CD4-positive, alpha-beta T cell treated with Interleukin-4 for 4 hours (primary cell): ENCODE results near the gene SH3RF3.

Experiments used
- DNase-seq: peaks from one replicate; pipeline ENCODE4 v3.0.0-alpha.2; 2020

The SH3RF3 gene

DNA sequence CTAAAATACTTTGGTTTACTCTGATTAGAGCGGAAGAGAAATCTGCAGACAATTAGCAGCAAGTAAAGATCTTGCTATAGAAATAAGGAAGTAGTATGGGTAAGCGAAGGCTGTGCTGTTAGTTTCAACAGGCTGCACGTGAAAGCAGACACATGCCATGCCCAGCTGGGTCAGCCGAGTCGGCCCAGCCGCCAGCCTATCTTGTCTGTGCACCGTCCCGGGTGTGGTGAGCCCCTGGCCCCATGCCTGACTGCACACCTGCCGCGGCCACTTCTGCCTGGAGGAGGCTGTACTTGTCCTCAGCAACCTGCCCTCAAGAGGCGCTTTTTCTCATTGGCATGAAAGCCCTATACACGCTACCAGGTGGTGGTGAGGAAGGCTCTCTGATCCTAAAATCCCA is 299.3 kb downstream of the SH3RF3 start:
- no peak for DNase-seq

DNA sequence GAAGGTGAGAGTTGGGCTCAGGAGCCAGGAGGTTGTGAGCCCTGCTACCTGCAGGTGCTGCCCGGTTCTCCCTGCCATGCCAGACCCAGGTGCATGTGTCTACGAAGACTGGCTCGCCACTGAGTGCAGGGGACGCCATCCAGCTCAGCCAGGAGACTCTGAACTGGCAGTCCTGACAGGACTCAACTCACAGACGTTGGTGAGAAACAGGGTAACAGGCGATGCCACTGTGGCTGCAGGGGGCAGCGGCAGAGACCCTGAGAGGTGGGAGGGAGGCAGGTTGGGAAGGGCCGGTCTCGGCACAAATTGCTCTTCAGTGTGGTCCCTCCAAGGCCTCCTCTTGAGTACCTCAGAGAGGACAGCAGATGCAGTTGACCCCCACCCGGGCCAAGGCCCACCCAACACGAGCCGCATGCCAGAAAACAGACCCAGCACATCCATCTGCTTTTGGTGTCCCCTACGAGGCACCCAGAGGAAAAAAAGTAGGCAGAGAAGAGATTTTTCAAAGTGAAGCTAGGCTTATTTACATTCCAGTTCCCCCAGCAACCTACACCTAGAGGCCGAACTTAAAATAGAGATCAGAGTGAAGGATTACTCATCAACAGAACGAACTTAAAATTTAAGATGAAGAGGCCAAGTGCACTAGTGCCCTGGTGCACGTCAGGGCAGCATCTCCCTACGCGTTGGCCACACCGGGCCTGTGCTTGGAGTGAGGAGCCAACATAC is 300.0 kb downstream of the SH3RF3 start:
- no peak for DNase-seq

DNA sequence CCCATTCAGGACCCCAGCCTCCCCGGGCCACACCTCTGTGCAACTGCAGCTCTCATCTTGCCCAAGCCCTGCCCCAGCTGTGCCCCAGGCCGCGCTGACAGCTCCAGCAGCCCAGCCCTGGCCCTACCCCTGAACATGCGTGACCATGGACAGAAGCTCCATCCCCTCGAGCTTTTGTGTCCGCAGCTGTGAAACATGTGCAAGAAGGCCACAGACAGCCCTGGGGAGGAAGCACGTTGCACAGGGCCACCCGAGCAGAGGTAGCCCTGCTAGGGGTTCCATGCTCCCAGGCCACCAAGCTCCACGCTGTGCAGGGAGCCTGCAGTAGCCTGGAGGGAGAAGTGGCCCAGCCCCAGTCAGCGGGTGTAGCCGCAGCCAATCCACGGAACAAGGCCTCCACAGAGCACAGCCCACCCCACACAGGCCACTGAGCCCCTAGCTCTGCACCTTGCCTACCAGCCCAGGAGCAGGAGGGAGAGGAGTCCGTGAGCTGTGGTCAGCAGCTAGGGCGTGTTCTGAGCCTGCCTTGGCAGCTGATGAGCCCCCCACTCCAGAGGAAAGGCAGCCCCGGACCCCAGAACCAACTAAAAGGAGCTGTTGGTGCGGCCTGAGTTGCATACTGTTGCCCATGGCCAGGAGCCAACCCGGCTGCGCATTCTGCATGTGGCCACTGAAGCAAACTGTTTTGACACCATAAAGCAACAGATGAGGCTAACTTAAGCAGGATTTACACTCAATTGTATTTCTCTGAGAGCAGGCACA is 300.7 kb downstream of the SH3RF3 start:
- DNase-seq, result no peak

DNA sequence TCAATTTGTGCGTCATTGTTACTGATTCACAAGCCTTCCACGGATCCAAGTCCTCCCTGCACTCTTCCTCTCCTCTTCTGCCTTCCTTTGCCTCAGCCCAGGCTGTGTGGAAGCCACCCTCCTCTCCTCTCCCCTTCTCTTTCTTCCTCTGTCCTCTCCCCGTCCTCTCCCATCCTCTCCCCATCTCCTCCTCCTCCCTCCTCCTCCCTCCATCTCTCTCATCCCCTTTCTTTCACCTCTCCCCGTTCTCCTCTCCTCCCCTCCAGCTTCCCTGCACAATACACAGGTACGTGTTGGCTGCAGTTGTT is 301.3 kb downstream of the SH3RF3 start:
- no peak for DNase-seq

DNA sequence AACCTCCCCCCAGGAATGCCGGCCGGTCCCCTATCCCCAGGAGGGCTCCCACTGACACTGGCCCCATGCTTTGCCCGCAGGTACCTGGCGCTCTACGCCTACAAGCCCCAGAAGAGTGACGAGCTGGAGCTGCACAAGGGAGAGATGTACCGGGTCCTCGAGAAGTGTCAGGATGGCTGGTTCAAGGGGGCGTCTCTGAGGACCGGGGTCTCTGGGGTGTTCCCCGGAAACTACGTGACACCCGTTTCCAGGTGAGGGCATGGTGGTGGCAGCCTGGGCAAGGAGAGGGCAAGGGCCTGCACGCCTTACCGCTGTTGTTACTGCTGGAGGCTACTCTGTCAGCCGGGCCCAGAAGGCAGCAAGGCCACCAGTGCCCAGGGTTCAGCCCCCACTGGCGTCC is 303.4 kb downstream of the SH3RF3 start:
- DNase-seq, result no peak

DNA sequence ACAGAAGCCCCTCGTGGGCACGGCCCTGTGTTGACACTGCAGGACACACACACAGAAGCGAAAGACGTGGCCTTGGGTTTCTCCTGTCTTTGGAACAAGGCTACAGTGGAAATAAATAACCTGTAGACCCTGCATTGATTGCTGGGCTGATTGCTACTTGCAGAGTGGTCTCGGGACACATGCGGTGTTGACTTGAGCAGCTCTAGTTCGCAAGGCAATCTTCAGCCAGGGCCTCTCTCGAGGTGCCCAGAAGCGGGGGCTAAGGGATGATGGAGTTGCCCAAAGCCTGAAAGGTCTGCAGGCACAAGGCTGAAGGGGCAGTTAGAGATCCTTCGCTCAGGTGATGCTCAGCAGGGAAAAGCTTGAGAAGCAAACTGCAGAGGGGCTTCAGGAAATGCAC is 304.5 kb downstream of the SH3RF3 start:
- no peak for DNase-seq

DNA sequence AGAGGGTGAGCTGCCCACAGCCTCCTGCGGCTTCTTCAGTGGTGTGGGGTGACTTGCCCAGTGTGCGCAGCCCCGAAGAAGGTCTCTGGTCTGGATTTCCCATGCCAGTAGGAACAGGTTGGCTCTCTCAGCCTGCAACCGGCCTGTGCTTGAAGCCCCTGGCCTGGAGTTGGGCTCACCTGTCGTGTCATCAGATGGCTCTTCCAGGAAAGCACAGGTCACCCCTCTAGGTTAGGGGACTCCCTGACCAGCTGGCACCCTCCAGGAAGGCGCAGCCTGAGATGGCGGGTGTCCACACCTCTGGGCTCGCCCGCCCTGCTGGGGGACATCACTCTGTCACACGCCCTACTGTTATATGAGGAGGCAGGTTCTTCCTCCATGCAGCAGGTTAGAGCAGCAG is 304.9 kb downstream of the SH3RF3 start:
- no peak for DNase-seq

DNA sequence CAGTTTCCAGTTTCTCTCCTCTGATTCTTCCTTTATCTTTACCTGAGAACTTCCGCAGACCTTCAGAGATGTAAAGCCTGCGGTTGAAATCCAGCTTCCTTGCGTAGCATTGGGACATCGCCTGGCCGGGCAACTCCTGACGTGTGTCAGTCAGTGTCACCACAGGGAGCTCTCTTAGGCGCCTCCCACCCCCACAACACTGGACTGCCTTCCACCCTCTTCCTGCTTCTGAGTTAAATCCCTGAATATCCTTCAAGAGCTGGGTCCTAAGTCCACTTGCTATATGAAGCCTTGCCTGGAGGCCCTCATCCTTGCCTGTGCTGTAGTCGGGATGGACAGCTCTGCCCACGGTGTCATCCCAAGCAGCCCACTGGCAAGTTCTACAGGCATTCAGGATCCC is 305.3 kb downstream of the SH3RF3 start:
- no peak for DNase-seq

DNA sequence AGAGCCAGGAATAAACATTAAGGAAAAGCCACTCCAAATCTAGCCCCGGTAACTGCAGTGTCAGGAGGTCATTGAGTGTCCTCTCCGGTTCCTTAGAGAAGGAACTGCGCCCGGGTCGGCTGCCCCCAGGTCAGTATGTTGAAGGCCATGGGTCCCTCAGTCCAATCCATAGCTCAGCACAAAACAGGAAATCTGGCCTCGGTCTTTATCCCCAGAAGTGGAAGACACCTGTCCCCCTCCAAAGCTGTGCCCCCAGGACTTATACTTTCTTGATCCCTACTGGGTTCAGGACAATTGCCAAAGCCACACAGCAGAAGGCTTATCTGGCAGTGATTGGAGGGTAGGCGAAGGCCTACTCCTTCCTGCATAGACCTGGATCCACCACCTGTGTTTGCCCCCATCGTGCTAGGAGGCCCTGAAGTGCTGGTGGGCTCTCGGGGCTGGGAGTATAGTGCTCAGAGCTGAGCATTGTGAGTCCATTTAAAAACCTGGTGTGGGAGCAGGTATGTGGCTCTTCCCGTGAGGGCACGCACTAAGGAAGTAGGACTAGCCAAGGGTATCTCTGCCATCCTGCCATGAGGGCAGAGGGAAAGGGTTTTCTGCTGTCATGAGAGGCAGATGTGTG is 306.2 kb downstream of the SH3RF3 start:
- DNase-seq, result no peak

DNA sequence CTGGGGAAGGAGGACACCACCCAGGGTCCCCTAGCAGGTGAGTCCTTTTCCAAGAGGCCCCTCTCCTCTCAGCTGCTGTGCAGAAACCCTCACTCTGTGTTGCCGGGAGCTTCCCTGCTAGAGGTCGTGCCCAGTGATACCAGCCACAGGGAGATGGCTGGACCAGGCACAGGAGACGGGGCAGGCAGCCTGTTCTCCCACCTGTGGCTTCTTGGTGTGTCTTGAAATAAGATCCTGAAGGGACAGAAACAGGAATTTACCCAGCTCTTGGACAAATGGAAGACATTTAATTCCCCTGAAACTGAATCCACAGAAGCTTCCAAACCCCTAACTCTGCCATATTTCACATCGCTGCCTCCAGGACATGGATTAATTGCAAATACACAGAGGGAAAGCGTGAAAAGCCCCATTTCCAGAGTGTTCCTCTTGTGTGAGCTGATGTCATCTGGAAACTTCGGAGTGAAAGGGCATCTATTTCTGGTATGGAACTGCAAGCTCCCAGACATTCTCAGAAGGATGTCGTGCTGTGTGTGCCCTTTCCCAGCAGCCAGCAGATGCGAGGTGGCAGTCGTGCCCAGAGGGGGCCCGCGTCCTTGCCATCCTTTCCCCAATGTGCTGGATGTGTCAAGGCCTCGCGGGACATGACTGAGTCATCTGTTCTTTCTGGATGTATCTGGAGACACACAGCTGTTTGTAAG is 307.0 kb downstream of the SH3RF3 start:
- DNase-seq, result no peak

DNA sequence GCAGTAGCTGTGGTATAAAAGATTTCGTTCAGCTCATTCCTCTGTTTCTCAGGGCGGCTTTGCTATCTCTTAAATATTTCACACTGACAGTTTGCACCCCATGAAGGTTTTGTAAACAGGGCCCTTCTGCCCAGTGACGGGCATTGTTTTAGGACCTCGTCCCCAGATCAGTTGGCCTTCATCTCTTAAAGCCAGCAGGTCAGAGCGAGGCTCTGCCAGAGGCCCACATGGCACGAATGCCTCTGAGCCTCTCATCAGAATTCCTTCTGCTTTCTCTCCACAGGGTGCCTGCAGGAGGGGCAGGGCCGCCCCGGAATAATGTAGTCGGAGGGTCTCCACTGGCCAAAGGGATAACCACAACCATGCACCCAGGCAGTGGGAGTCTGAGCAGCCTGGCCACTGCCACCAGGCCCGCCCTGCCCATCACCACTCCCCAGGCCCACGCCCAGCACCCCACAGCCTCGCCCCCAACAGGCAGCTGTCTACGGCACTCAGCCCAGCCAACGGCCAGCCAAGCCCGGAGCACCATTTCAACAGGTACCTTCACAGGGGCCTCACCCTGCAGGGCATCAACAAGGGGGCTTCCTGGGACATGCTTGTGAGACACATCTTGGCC is 307.7 kb downstream of the SH3RF3 start:
- no peak for DNase-seq

DNA sequence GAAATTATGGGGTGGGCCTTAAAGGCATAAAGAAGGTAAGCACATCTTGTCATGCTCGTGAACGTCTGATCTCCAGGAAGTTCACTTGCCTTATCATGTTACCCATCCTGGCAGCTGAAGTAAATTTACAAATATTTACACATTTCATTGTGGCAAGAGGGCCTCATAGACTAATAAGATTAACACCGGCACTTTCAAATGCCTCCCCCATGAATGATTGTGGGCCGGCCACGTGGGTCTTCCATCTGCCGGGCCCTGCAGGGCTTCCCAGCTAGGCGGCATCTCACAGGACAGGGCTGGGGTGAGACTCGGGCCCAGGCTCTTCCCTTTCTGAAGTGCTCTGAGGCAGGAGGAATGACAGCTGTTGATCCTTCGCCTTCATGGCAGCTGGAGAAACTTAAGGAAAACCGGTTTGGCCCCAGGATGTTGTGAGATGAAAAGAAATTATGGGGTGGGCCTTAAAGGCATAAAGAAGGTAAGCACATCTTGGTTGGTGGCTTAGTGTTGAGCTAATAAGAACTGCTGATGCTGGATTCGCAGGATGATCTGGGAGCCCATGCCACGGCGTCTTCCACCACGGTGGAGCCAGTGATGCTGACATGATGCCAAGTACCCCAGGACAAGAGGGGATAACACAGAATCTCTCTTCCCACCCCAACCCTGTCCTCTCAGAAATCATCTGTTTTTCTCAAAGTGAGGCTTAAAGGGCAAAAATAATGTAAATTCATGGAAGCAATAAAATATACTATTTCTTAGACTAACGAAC is 308.5 kb downstream of the SH3RF3 start:
- DNase-seq, result no peak

DNA sequence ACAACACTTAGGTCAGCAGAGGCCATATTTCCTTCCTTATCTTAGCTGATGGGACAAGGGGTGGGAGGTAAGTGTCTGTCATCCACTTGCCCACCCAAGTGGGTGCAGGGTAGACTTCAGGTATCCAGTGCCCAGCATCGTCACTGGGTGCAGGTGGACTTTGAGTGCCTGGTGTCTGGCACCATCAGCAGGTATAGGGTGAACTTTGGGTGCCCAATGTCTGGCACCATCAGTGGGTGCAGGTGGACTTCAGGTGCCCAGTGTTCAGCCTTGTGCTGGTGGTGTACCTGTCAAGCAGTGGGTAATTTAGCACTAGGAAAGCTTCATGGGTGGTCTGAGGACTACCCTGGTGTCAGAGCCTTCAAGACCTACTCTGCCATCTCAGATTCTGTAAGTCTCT is 309.1 kb downstream of the SH3RF3 start:
- DNase-seq, result no peak

DNA sequence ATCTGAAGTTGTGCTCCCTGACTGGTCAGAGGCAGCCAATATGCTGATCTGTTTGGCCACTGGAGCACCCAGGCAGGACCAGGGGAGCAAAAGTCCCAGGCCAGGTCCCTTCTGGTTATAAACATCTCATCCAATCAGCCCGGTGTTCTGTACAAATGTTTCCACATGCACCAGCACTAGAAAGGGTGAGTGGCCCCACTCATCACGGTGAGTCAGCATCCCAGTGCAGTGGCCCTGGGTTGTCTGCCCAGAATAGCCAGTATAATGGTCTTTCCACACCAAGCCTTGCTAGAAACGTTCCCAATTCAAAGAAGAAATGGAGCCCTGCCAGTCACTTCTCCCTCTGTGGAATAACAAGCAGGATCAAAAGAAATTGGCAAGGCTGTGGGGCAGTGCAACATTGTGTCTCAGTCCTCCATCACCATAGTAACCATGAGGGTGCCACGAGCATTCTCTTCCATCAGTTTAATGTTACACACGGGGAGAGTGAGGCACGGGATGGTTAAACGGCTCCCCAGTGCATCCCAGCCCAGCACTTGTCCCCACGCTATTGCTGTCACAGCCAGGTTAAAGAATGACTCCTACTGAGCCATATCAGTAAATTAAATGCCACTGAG is 309.9 kb downstream of the SH3RF3 start:
- no peak for DNase-seq

DNA sequence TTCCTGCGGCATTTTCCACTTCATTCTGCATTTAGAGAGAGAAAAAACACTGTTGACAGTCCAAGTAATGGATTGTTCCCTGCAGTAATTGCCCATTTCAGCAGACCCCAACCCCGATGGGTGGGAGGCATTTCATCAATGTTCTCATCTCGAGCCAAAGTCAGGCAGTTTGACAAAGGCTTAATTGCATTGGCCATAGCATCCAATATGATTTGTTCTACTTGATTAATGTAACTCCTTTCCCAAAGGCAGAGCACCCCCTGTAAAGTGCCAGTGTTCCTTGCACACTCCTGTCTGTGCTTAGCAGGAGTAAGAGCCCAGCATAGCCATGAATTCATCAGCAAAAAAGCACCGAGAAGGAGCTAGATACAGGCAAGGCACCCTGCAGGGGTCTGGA is 310.4 kb downstream of the SH3RF3 start:
- no peak for DNase-seq

DNA sequence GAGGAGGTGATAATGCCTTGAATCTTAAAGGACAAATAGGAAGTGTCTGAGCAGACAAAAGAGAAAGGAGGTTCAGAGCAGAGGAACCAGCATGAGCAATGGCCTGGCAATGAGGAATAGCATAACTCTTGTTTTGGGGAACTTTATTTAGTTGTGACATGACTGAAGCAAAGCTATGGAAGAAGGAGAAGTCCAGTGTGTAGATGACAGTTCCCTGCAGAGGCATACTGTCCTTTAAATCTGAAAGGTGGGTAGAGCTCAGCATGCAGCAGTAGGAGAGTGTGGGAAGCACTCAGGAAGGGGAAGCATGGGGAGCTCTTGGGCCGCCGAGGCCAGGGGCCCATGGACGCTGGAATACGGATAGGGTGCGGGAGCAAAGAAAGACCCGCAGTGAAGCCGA is 311.0 kb downstream of the SH3RF3 start:
- DNase-seq, result no peak

DNA sequence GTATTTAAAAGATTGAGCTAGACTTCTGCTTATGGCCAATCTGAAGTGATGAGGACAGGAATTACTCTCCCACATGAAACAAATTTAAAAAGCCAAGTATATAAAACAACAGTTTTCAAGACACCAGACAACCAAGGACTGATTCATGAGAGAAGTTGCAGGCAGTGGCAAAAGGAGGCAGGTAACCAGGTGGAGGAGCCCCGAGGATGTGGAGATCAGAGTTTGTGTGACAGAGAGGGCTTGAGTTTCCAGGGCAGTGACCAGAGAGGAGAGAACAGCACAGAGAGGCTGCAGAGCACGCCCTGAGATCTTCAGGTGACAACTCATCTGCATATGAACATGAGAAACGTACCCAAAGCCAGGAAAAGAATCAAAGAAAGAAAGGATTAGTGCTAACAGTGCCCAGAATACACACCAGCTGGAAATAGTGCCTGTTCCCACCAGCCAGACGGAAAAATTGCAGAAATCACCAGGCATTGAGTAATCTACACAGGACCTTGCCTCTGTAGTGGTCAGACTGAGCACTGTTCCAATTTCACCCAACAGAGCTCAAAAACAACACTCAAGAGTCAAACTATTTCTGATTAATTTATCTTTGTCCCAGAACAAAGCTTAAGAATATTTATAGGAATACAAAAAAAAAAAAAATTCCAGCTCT is 311.6 kb downstream of the SH3RF3 start:
- no peak for DNase-seq

DNA sequence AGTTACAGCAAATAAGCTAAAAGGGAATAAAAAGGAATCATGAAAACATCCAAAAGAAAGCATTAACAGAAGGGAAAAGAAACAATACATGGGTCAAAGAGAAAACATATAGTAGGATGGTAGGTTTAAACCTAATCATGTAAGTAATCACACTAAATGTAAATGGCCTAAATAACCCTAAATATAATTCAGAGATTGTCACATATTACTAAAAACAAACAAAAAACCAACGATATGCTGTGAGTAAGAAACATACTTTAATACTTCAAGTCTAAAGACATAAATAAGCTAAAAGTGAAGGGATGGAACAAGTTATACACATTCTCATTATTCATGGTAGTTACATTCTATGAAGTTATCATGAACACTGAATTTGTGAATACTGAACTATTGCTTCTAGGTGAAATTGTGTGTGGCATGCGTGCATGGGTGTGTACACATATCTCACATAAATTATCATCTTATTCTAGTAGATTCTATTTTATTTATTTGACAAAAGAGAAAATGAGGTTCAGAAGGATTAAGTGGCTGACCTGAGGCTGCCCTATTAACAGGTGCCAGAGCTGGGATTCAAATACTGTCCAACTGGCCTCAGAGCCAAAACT is 313.8 kb downstream of the SH3RF3 start:
- DNase-seq, result no peak

DNA sequence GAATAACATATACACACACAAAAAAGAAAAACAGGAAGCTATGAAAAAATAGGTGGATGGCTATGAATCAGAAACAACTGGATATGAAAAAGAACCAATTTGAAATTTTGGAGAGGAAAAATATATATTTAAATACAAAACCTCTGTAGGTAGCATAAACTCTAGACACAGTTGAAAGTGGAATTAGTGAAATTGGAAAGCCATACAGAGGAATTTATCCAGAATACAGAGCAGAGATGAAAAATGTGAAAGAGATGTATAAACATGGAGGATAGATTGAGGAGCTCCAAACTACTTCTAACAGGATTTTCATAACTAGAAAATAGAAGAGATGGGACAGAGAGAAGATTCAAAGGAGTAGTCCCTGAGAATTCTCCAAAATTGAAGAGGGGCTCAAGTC is 315.9 kb downstream of the SH3RF3 start:
- no peak for DNase-seq

DNA sequence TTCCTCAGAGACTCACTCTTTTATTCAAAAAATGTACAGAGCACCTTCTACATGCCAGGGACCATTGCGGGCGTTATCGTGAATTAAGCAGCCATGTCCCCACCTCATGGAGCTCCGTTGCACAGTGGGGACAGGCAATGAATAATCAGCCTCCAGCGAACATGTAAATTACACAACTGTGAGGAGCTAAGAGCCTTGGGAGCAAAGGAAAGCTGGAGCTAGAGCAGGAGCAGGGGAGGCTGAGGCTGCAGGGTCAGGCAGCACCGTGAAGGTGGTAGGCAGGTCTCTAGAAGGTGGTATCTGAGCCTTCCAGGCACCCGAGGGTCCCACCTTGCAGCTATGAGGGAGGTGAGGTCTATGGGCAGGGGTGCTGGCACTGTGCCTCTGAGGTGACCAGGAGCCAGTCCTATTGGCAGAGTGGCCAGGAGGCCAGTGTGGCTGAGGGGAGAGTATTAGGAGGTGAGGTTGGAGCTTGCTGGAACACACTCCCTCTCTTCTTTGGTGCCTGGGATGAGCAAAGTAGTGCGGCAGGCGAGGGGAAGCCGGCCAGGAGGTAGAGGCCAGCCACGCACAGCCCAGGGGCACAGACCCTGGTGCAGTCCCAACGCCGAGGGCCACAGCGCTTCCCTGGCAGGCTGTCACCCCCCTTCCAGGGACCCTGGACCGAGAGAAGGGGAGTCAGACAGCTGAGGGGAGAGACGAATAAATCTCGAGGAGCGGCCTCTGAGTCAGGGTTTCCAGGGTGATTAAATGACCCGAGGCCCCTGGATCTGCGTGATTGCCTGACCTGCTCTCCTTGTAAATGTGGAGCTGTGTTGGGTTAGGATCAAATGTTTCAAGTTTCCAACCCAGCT is 317.5 kb downstream of the SH3RF3 start:
- DNase-seq, result no peak
